Activated CD8-positive, alpha-beta memory T cell treated with anti-CD3 and anti-CD28 coated beads, Interleukin-2, amount 50 U/mL, for 1 hour (primary cell): ENCODE data around the gene TOR3A.

ENCODE experiments used
- DNase-seq: peaks from one replicate; pipeline ENCODE4 v3.0.0-alpha.2; 2020; ENCODE audit errors: extremely low read depth

Gene TOR3A

GRCh38 chr1:179066471-179066870, 15.4 kb upstream of the TOR3A start:
- no peak for DNase-seq

GRCh38 chr1:179077396-179077795, 4.5 kb upstream of the TOR3A start:
- no peak for DNase-seq

GRCh38 chr1:179079113-179079761, 2.6 kb upstream of the TOR3A start:
- DNase-seq = no peak

GRCh38 chr1:179080866-179081686, 794 bp upstream of the TOR3A start:
- no peak for DNase-seq

- no peak for DNase-seq
Measured at GRCh38 chr1:179082333-179082998, 596 bp downstream of the TOR3A start.

- DNase-seq = no peak
Measured at GRCh38 chr1:179082999-179083335, 1.1 kb downstream of the TOR3A start.

- DNase-seq = no peak
Measured at GRCh38 chr1:179083533-179083932, 1.7 kb downstream of the TOR3A start.

- no peak for DNase-seq
Measured at GRCh38 chr1:179087665-179088064, 5.8 kb downstream of the TOR3A start.

- DNase-seq = no peak
Measured at GRCh38 chr1:179089827-179090482, 8.1 kb downstream of the TOR3A start.

- DNase-seq = no peak
Measured at GRCh38 chr1:179090522-179090921, 8.7 kb downstream of the TOR3A start.

- DNase-seq = no peak
Measured at GRCh38 chr1:179090923-179091322, 9.1 kb downstream of the TOR3A start.

GRCh38 chr1:179091691-179092165, 9.9 kb downstream of the TOR3A start:
- DNase-seq = no peak

GRCh38 chr1:179092896-179093461, 11.1 kb downstream of the TOR3A start:
- no peak for DNase-seq

GRCh38 chr1:179094818-179095217, 12.9 kb downstream of the TOR3A start:
- no peak for DNase-seq

- DNase-seq = no peak
Measured at GRCh38 chr1:179095377-179095776, 13.5 kb downstream of the TOR3A start.

GRCh38 chr1:179095924-179096323, 14.1 kb downstream of the TOR3A start:
- no peak for DNase-seq

GRCh38 chr1:179099891-179100290, 18.0 kb downstream of the TOR3A start:
- no peak for DNase-seq

GRCh38 chr1:179101566-179101965, 19.7 kb downstream of the TOR3A start:
- DNase-seq = no peak

- no peak for DNase-seq
Measured at GRCh38 chr1:179103999-179104398, 22.1 kb downstream of the TOR3A start.

GRCh38 chr1:179104611-179105250, 22.9 kb downstream of the TOR3A start:
- DNase-seq = no peak

- DNase-seq = no peak
Measured at GRCh38 chr1:179105393-179105792, 23.5 kb downstream of the TOR3A start.
